CD8-positive, alpha-beta memory T cell (primary cell): Measurements from ENCODE around the gene UBE2Q2. TPM values are rescaled to one million over a fixed set of nuclear protein-coding genes. Genes with fewer than 3 reads are reported as not detected.

ENCODE experiments used
- CTCF ChIA-PET: fragments of 350-600 bp; sonication (Branson Sonifier 250); formaldehyde crosslinking; loops from one replicate; lab custom pipeline; 2021; ENCODE audit warnings: antibody characterized with exemption; lab: Charles Lee
- POLR2A ChIA-PET: fragments of 350-600 bp; sonication (Branson Sonifier 250); formaldehyde crosslinking; loops from one replicate; lab custom pipeline; 2021; ENCODE audit warnings: antibody characterized with exemption; lab: Charles Lee
- DNase-seq, 5 donors: peaks; one replicate each; pipeline versions ENCODE4 v3.0.0 to v3.0.0-alpha.2; 2020 to 2022; ENCODE audit warnings: mixed read lengths in 1 of 5
- H3K27ac ChIP-seq: one replicate; pipeline ENCODE4 v1.7.0; 2013; ENCODE audit warnings: low read depth, mild to moderate bottlenecking, low read length, moderate library complexity
- H3K27me3 ChIP-seq: 2 replicates; pipeline ENCODE4 v1.7.0; 2013; ENCODE audit warnings: low read length, mild to moderate bottlenecking; ENCODE audit not compliant: insufficient read depth, poor library complexity, severe bottlenecking
- H3K36me3 ChIP-seq: 2 replicates; pipeline ENCODE4 v1.7.0; 2013; ENCODE audit warnings: mild to moderate bottlenecking, low read length, moderate library complexity; ENCODE audit not compliant: insufficient read depth
- H3K4me1 ChIP-seq: 2 replicates; pipeline ENCODE4 v1.7.0; 2013; ENCODE audit warnings: mild to moderate bottlenecking, low read length, moderate library complexity; ENCODE audit not compliant: insufficient read depth
- H3K4me3 ChIP-seq: 2 replicates; pipeline ENCODE4 v1.7.0; 2013; ENCODE audit warnings: mild to moderate bottlenecking, low read length
- H3K9me3 ChIP-seq: 2 replicates; pipeline ENCODE4 v1.7.0; 2013; ENCODE audit warnings: mild to moderate bottlenecking, low read length
- H3K27ac Mint-ChIP-seq, 8 donors: one replicate each; pipeline ENCODE4 v1.8.0; 2020 to 2021; ENCODE audit warnings: mixed read lengths in 8 of 8, mild to moderate bottlenecking in 6 of 8, inconsistent platforms in 3 of 8, moderate library complexity in 3 of 8
- H3K27me3 Mint-ChIP-seq, 2 donors: one replicate each; pipeline ENCODE4 v1.8.0; 2020 to 2021; ENCODE audit warnings: mixed read lengths in 2 of 2, mild to moderate bottlenecking in 1 of 2, moderate library complexity in 1 of 2
- H3K36me3 Mint-ChIP-seq, 3 donors: one replicate each; pipeline ENCODE4 v1.8.0; 2020 to 2021; ENCODE audit warnings: mixed read lengths in 3 of 3, inconsistent platforms in 1 of 3, mild to moderate bottlenecking in 1 of 3
- H3K4me1 Mint-ChIP-seq, 3 donors: one replicate each; pipeline ENCODE4 v1.8.0; 2020 to 2021; ENCODE audit warnings: mixed read lengths in 3 of 3, inconsistent platforms in 1 of 3, mild to moderate bottlenecking in 1 of 3
- H3K4me3 Mint-ChIP-seq, 7 donors: one replicate each; pipeline ENCODE4 v1.8.0; 2020 to 2021; ENCODE audit warnings: mixed read lengths in 7 of 7, mild to moderate bottlenecking in 6 of 7, moderate library complexity in 4 of 7, inconsistent platforms in 2 of 7
- H3K9me3 Mint-ChIP-seq, 5 donors: one replicate each; pipeline ENCODE4 v1.8.0; 2020 to 2022; ENCODE audit warnings: mixed read lengths in 5 of 5, mild to moderate bottlenecking in 3 of 5, moderate library complexity in 2 of 5, inconsistent platforms in 1 of 5
- polyA plus RNA-seq: library from polyadenylated mRNA; unstranded; fragments of 300-500 nt; fragmentation: Illumina TruSeq; gene quantifications from one replicate; pipeline ENCODE4 v1.2.3, GENCODE V29; 2021
- total RNA-seq, 2 experiments: library from RNA; stranded (reverse); gene quantifications; one replicate each; pipeline ENCODE4 v1.2.3, GENCODE V29; 2021

The UBE2Q2 gene
- total and polyA plus RNA-seq, 3 experiments from 2014 or later, result 17.5 to 38.3 (median 19.3) TPM

DNA sequence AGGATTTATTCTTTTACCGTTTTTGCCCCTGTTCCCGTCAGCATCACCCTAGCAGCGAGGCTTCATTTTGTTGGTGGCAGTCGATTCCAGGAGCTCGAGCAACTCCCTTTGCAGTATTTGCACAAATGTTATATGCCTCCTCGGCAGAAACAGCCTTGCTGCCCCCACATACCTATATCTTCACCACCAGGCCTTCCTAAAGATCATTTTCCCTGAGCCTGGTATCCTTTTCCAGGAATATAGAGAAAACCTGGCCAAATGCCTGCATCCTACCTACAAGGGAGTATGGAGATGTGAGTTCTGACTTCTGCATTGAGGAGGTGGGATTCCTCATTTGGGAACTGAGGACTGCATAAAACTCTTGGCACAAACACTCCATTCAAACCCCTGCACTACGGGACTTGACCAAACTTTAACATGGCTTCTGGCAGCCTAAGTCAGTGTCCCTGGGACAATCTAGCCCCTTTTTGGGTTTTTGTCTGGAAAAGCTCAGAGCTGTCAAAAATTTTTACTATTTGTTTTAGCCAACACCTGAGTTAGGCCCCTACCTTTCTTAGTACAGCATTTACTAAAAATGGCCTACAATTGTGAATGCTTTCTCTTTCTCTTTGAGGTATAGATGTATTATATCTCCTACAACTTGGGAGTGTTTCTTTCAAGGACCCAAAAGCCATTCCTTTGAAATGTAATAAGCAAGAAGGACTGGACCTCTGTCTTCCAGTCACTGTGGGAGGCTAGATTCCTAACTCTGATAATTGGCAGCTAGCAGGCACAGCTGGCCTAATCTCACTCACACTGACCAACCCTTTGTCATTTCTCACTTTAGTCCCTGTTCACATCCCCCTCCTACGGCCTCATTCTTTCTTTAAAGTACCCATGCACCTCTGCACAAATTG lies 12.1 kb upstream of the UBE2Q2 start:
- Mint-ChIP-seq H3K36me3 (peaks cover 0 to 2% (median 0%) of the 10 kb centered on the region in 3 donors), H3K27me3 (peaks cover 2 to 6% of the 10 kb centered on the region in 2 donors), H3K27ac (no peak overlapping the region), H3K4me1 (no peaks in the 10 kb centered on the region), H3K9me3 (no peaks in the 10 kb centered on the region), H3K4me3 (no peak overlapping the region)
- Histone ChIP-seq H3K36me3 (no peaks in the 10 kb centered on the region), H3K27ac (peak overlapping the region; percentile 44), H3K4me1 (no peaks in the 10 kb centered on the region), H3K9me3 (no peaks in the 10 kb centered on the region), H3K4me3 (no peak overlapping the region), H3K27me3 (no peaks in the 10 kb centered on the region)
- no peak for DNase-seq
- ChIA-PET CTCF (interaction anchor here (1.2 to 1.3 kb wide), 2 partner anchors 10 to 33 kb away, joined by 3 read pairs; no protein-coding TSS in a partner anchor), POLR2A (interaction anchor here (1.0 kb wide), 1 partner anchor 11 kb away, joined by 3 read pairs; no protein-coding TSS in a partner anchor)

DNA sequence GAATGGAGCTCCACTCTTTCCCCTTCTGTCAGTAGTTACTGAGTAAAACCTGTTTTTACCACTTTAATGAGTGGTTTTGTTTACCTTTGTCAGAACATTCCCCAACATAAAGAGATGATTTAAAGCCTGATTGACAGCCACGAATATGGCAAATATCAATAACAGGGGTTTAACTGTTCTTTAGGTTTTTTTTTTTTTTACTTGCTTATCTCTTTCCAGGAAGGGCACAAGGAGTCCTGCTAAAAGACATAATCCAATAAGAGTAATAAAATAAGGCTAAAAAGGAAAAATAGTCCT lies 11.5 kb upstream of the UBE2Q2 start:
- H3K36me3 ChIP-seq, result no peaks in the 10 kb centered on the region
- H3K4me3 Mint-ChIP-seq, result no peak overlapping the region
- no peaks in the 10 kb centered on the region for H3K9me3 ChIP-seq
- H3K4me1 Mint-ChIP-seq, result no peaks in the 10 kb centered on the region
- H3K27ac Mint-ChIP-seq, result peak overlapping the region in 1 of 8 donors; percentile 61
- peaks cover 1 to 2% of the 10 kb centered on the region in 2 donors for H3K27me3 Mint-ChIP-seq
- H3K9me3 Mint-ChIP-seq, result no peaks in the 10 kb centered on the region
- DNase-seq, result no peak
- ChIA-PET POLR2A (interaction anchor here (1.0 kb wide), 1 partner anchor 10 kb away, joined by 3 read pairs; no protein-coding TSS in a partner anchor), CTCF (interaction anchor here (1.2 to 1.3 kb wide), 2 partner anchors 10 to 32 kb away, joined by 3 read pairs; no protein-coding TSS in a partner anchor)
- peaks cover 0 to 2% (median 0%) of the 10 kb centered on the region in 3 donors for H3K36me3 Mint-ChIP-seq
- no peak overlapping the region for H3K4me3 ChIP-seq
- no peaks in the 10 kb centered on the region for H3K27me3 ChIP-seq
- H3K27ac ChIP-seq, result no peak overlapping the region
- peaks cover 3% of the 10 kb centered on the region for H3K4me1 ChIP-seq

- Mint-ChIP-seq H3K27me3 (peaks cover 0 to 1% of the 10 kb centered on the region in 2 donors), H3K27ac (peak overlapping the region in 3 of 8 donors; percentile 14 to 61 (median 19)), H3K9me3 (no peaks in the 10 kb centered on the region), H3K4me1 (no peaks in the 10 kb centered on the region), H3K4me3 (no peak overlapping the region), H3K36me3 (peaks cover 0 to 2% (median 0%) of the 10 kb centered on the region in 3 donors)
- H3K4me3 ChIP-seq, result no peak overlapping the region
- no peak overlapping the region for H3K27ac ChIP-seq
- no peaks in the 10 kb centered on the region for H3K9me3 ChIP-seq
- peaks cover 5% of the 10 kb centered on the region for H3K4me1 ChIP-seq
- CTCF ChIA-PET, result interaction anchor here (1.2 to 1.3 kb wide), 2 partner anchors 9 to 32 kb away, joined by 3 read pairs; no protein-coding TSS in a partner anchor
- no peaks in the 10 kb centered on the region for H3K36me3 ChIP-seq
- DNase-seq, result no peak
- no peaks in the 10 kb centered on the region for H3K27me3 ChIP-seq
- POLR2A ChIA-PET, result interaction anchor here (0.6 to 1.0 kb wide), 2 partner anchors 10 to 11 kb away, joined by 3 to 5 read pairs; no protein-coding TSS in a partner anchor
These were observed 11.1 kb upstream of the UBE2Q2 start for GRCh38 chr15:75832114-75832513.

GRCh38 chr15:75834021-75834420 lies 9.2 kb upstream of the UBE2Q2 start:
- Mint-ChIP-seq H3K4me3 (no peak overlapping the region), H3K27me3 (peaks cover 0 to 1% of the 10 kb centered on the region in 2 donors), H3K9me3 (no peaks in the 10 kb centered on the region), H3K27ac (no peak overlapping the region), H3K36me3 (peaks cover 0 to 2% (median 0%) of the 10 kb centered on the region in 3 donors), H3K4me1 (no peaks in the 10 kb centered on the region)
- no peak overlapping the region for H3K27ac ChIP-seq
- no peaks in the 10 kb centered on the region for H3K36me3 ChIP-seq
- ChIA-PET POLR2A (no interaction called here), CTCF (no interaction called here)
- H3K9me3 ChIP-seq, result no peaks in the 10 kb centered on the region
- peaks cover 5% of the 10 kb centered on the region for H3K4me1 ChIP-seq
- H3K27me3 ChIP-seq, result no peaks in the 10 kb centered on the region
- H3K4me3 ChIP-seq, result no peak overlapping the region
- no peak for DNase-seq

DNA sequence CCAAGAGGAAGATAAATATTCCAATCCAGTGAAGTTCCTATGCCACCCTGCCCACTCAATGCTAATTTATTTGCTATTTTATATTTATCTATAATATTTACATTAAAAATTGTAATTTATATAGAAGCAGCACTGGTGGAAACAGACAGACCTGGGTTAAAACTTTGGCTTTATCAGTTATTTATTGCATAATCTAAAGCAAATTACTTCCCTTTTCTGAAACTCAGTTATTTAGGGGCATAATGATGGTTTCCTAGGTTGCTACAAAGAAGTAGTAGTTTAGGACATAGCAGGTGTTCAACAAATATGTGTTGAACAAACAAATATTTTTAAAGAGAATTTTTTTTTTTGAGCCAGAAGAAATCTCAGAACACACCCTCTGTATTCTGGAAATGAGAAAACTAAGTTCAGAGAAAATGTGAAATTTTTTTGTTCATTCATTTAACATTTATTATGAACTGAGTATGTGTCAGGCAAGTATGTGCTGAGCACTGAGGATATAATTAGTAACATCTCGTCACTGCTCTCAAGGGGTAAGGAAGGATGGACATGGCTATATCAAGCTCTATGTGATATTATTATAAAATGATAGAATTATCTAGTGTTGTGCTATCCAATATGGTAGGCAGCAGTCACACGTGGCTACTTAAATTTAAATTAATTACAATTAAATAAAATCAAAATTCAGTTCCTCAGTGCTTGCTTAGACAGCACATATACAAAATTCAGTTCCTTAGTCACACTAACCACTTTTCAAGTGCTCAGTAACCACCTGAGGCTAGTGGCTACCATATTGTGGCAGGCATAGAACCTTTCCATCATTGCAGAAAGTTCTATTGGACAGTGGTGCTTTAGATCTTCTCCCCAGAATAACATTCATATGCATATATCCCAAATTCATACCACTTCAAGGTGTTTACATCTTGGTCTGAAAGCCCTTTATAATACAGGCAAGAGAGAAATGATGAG lies 7.0 kb upstream of the UBE2Q2 start:
- Mint-ChIP-seq H3K27ac (no peak overlapping the region), H3K36me3 (no peaks in the 10 kb centered on the region), H3K4me3 (no peak overlapping the region), H3K4me1 (no peaks in the 10 kb centered on the region), H3K9me3 (no peaks in the 10 kb centered on the region), H3K27me3 (peaks cover 0 to 1% of the 10 kb centered on the region in 2 donors)
- DNase-seq, result no peak
- POLR2A ChIA-PET, result no interaction called here
- H3K9me3 ChIP-seq, result no peaks in the 10 kb centered on the region
- CTCF ChIA-PET, result interaction anchor here (1.0 kb wide), 1 partner anchor 34 kb away, joined by 3 read pairs; no protein-coding TSS in a partner anchor
- H3K4me1 ChIP-seq, result peaks cover 5% of the 10 kb centered on the region
- H3K4me3 ChIP-seq, result no peak overlapping the region
- no peaks in the 10 kb centered on the region for H3K27me3 ChIP-seq
- no peaks in the 10 kb centered on the region for H3K36me3 ChIP-seq
- H3K27ac ChIP-seq, result no peak overlapping the region

DNA sequence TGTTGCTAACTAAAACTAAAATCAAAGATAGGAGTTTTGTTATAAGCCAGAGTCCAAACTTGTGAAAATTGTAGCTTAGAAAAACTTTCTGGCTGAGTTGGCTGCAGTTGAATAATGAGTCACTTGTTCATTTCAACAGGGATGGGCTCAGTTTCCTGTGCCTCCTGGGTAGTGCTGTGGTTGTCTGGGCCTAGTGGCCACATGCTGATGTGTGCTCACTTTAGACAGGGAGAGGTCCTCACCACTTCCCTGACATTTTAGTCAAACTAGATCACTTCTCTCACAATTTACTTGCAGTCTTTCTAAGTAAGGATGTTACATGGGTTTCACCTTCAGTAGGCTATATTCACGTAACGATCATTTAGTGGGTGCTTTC lies 6.3 kb upstream of the UBE2Q2 start:
- Mint-ChIP-seq H3K27ac (no peak overlapping the region), H3K9me3 (no peaks in the 10 kb centered on the region), H3K4me1 (peaks cover 0 to 5% (median 5%) of the 10 kb centered on the region in 3 donors), H3K36me3 (no peaks in the 10 kb centered on the region), H3K4me3 (no peak overlapping the region), H3K27me3 (peaks cover 0 to 1% of the 10 kb centered on the region in 2 donors)
- Histone ChIP-seq H3K4me1 (peaks cover 5% of the 10 kb centered on the region), H3K4me3 (no peak overlapping the region), H3K36me3 (no peaks in the 10 kb centered on the region), H3K9me3 (no peaks in the 10 kb centered on the region), H3K27ac (no peak overlapping the region), H3K27me3 (no peaks in the 10 kb centered on the region)
- ChIA-PET CTCF (no interaction called here), POLR2A (no interaction called here)
- peak in 3 of 5 donors; percentile 18 to 69 (median 41) for DNase-seq

DNA sequence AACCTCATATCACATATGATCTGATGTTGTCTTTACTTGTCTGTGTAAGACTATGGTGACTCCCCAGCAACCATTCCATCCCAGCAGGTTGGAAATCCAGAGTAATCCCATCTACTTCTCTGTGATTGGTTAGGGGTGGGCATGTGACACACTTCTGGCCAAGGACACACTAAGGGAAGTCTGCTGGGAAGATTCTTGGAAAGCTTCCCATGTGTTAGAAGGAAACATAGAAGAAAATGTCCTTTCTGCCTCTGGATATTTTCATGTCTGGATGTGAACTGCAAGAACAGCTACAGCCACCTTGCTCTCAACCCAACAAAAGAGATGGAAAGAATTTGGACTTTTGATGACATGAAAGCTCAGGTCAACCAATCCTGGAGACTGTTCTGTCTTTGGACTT lies 2.6 kb upstream of the UBE2Q2 start:
- no peak for DNase-seq
- Mint-ChIP-seq H3K9me3 (no peaks in the 10 kb centered on the region), H3K4me1 (peaks cover 21 to 28% (median 27%) of the 10 kb centered on the region in 3 donors), H3K4me3 (peak overlapping the region in 1 of 7 donors; percentile 8), H3K36me3 (peaks cover 0 to 13% (median under 1%) of the 10 kb centered on the region in 3 donors), H3K27me3 (no peaks in the 10 kb centered on the region), H3K27ac (peak overlapping the region in 2 of 8 donors; percentile 16 to 27)
- no peaks in the 10 kb centered on the region for H3K27me3 ChIP-seq
- H3K36me3 ChIP-seq, result no peaks in the 10 kb centered on the region
- no peak overlapping the region for H3K4me3 ChIP-seq
- no peaks in the 10 kb centered on the region for H3K9me3 ChIP-seq
- ChIA-PET CTCF (interaction anchor here (1.1 to 2.8 kb wide), 4 partner anchors 9 to 63 kb away, joined by 3 to 8 read pairs (median 4); partner anchors contain the start of gene FBXO22), POLR2A (no interaction called here)
- H3K27ac ChIP-seq, result no peak overlapping the region
- peaks cover 23% of the 10 kb centered on the region for H3K4me1 ChIP-seq
